NCI-H2227 (cell line): Measurements from ENCODE around the gene OCRL.

Experiments used
- DNase-seq: peaks from one replicate; lab custom pipeline; 2025; ENCODE audit not compliant: unreplicated experiment; lab: John Stamatoyannopoulos, UW

OCRL gene

GRCh38 chrX:129581904-129582303 is 41.8 kb downstream of the OCRL start:
- no peak for DNase-seq

- DNase-seq, result no peak
Measured at GRCh38 chrX:129585167-129585566, 45.1 kb downstream of the OCRL start.

- DNase-seq, result no peak
Measured at GRCh38 chrX:129585691-129586090, 45.6 kb downstream of the OCRL start.

GRCh38 chrX:129586446-129586845 is 46.4 kb downstream of the OCRL start:
- DNase-seq, result no peak

GRCh38 chrX:129590596-129590995 is 50.5 kb downstream of the OCRL start:
- DNase-seq, result no peak

GRCh38 chrX:129593137-129593536 is 53.1 kb downstream of the OCRL start:
- DNase-seq, result no peak

- DNase-seq, result no peak
Measured at GRCh38 chrX:129594781-129595180, 54.7 kb downstream of the OCRL start.

GRCh38 chrX:129596077-129596476 is 56.0 kb downstream of the OCRL start:
- DNase-seq, result no peak

- no peak for DNase-seq
Measured at GRCh38 chrX:129597905-129598304, 57.8 kb downstream of the OCRL start.

- no peak for DNase-seq
Measured at GRCh38 chrX:129599499-129599898, 59.4 kb downstream of the OCRL start.

GRCh38 chrX:129599996-129600395 is 59.9 kb downstream of the OCRL start:
- no peak for DNase-seq

- DNase-seq, result peak; percentile 46
Measured at GRCh38 chrX:129600981-129601424, 60.9 kb downstream of the OCRL start.

- DNase-seq, result peak; percentile 79
Measured at GRCh38 chrX:129606918-129607317, 66.9 kb downstream of the OCRL start.

GRCh38 chrX:129608496-129608895 is 68.4 kb downstream of the OCRL start:
- DNase-seq, result no peak

- DNase-seq, result no peak
Measured at GRCh38 chrX:129609395-129609794, 69.3 kb downstream of the OCRL start.

GRCh38 chrX:129612396-129612795 is 72.3 kb downstream of the OCRL start:
- no peak for DNase-seq

- DNase-seq, result no peak
Measured at GRCh38 chrX:129613596-129613995, 73.5 kb downstream of the OCRL start.

- DNase-seq, result no peak
Measured at GRCh38 chrX:129614481-129615255, 74.6 kb downstream of the OCRL start.

GRCh38 chrX:129617420-129617819 is 77.4 kb downstream of the OCRL start:
- no peak for DNase-seq

GRCh38 chrX:129618997-129619396 is 78.9 kb downstream of the OCRL start:
- no peak for DNase-seq

GRCh38 chrX:129622757-129623301 is 82.8 kb downstream of the OCRL start:
- DNase-seq, result no peak

- DNase-seq, result no peak
Measured at GRCh38 chrX:129626026-129626425, 86.0 kb downstream of the OCRL start.

- DNase-seq, result no peak
Measured at GRCh38 chrX:129629837-129630236, 89.8 kb downstream of the OCRL start.
